Hepatocyte (in vitro differentiated cells): ENCODE measurements around the gene VWA8. TPM values are rescaled to one million over a fixed set of nuclear protein-coding genes. Genes with fewer than 3 reads are reported as not detected.

Experiments used
- DNase-seq: peaks from one replicate; pipeline ENCODE4 v3.0.0-alpha.2; 2016; ENCODE audit warnings: low spot score
- H2AFZ ChIP-seq: fragments of 200-600 bp; sonication (generic); 2 replicates; pipeline ENCODE4 v1.6.0; 2016; ENCODE audit warnings: antibody characterized with exemption, mild to moderate bottlenecking
- H3K27ac ChIP-seq: fragments of 200-600 bp; sonication (generic); 2 replicates; pipeline ENCODE4 v1.5.1; 2016; ENCODE audit warnings: mild to moderate bottlenecking
- H3K27me3 ChIP-seq: fragments of 200-600 bp; sonication (generic); 2 replicates; pipeline ENCODE4 v1.6.1; 2016
- H3K36me3 ChIP-seq: fragments of 200-600 bp; sonication (generic); replicated peaks from 2 replicates; pipeline ENCODE4 v1.5.1; 2016; ENCODE audit warnings: low read depth; ENCODE audit not compliant: insufficient read depth
- H3K4me1 ChIP-seq: fragments of 200-600 bp; sonication (generic); 2 replicates; pipeline ENCODE4 v1.5.1; 2016; ENCODE audit warnings: mild to moderate bottlenecking, moderate library complexity; ENCODE audit not compliant: insufficient read depth
- H3K4me2 ChIP-seq: fragments of 200-600 bp; sonication (generic); 2 replicates; pipeline ENCODE4 v1.6.0; 2016
- H3K4me3 ChIP-seq: fragments of 200-600 bp; sonication (generic); 2 replicates; pipeline ENCODE4 v1.5.1; 2016; ENCODE audit warnings: mild to moderate bottlenecking
- H3K79me2 ChIP-seq: fragments of 200-600 bp; sonication (generic); 2 replicates; pipeline ENCODE4 v1.6.0; 2017; ENCODE audit warnings: mild to moderate bottlenecking
- H3K9me2 ChIP-seq: fragments of 200-600 bp; sonication (generic); replicated peaks from 2 replicates; pipeline ENCODE4 v1.6.0; 2017; ENCODE audit warnings: mild to moderate bottlenecking; ENCODE audit not compliant: insufficient read depth
- H3K9me3 ChIP-seq: fragments of 200-600 bp; sonication (generic); 2 replicates; pipeline ENCODE4 v1.5.1; 2016; ENCODE audit warnings: low read depth, mild to moderate bottlenecking
- H4K20me1 ChIP-seq: fragments of 200-600 bp; sonication (generic); 2 replicates; pipeline ENCODE4 v1.6.0; 2016; ENCODE audit warnings: mild to moderate bottlenecking; ENCODE audit not compliant: insufficient read depth, poor library complexity, severe bottlenecking
- EZH2 ChIP-seq: fragments of 200-600 bp; sonication (generic); IDR thresholded peaks from 2 replicates; pipeline ENCODE4 v1.6.1; 2016; ENCODE audit warnings: antibody characterized with exemption, mild to moderate bottlenecking, borderline replicate concordance
- EZH2phosphoT487 ChIP-seq: fragments of 200-600 bp; sonication (generic); IDR thresholded peaks from one replicate; pipeline ENCODE4 v1.6.1; 2018; ENCODE audit warnings: antibody characterized with exemption, mild to moderate bottlenecking, low read depth, moderate library complexity; ENCODE audit not compliant: unreplicated experiment, severe bottlenecking
- WGBS: methylation state at CpG from one replicate; pipeline ENCODE4 v1.1.6; 2016; ENCODE audit warnings: low lambda C conversion rate; ENCODE audit errors: missing lambda C conversion rate; 5-methylcytosine and 5-hydroxymethylcytosine counted together
- polyA plus RNA-seq: library from polyadenylated mRNA; unstranded; fragments of >200 nt; fragmentation: Nextera tagmentation; extraction: Ambion mirVana; gene quantifications from 2 replicates; pipeline ENCODE4 v1.2.1, GENCODE V29; 2016
- total RNA-seq: library from RNA; depleted of rRNA; stranded (reverse); fragments of >200 nt; gene quantifications from 2 replicates; pipeline ENCODE4 v1.2.3, GENCODE V29; 2014
- TF ChIP-seq, protein P1 (sequence below): fragments of 200-600 bp; sonication (generic); IDR thresholded peaks from 2 replicates; pipeline ENCODE4 v1.5.1; 2016; ENCODE audit warnings: antibody characterized with exemption, mild to moderate bottlenecking; ENCODE audit not compliant: poor library complexity

VWA8 gene
- total and polyA plus RNA-seq, 2 experiments from 2014 or later: 4.9 to 19.5 TPM

DNA sequence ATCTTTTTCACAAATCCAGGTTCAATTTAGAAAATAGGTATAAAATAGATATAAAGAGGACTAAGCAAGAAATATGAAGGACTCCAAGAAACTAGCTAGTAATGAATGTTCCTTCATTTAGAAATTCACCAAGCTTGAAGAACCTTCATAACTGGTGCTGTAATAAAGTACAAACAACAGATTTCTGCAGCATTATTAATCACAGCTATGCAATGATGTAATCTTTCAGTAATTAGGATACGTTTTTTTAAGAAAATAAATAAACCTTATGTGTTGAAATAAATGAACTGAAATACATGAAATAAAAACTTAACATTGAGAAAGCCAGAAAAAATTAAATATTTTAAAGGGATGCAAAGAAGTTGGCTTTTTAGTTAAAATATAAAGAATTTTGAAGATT is 267.5 kb downstream of the VWA8 start:
- Histone ChIP-seq H3K4me1 (peaks cover 26% of the 10 kb centered on the region), H4K20me1 (no peaks in the 10 kb centered on the region), H3K36me3 (no peaks in the 10 kb centered on the region), H3K9me2 (no peaks in the 10 kb centered on the region), H2AFZ (no peak overlapping the region), H3K9me3 (no peaks in the 10 kb centered on the region), H3K4me2 (no peak overlapping the region), H3K27me3 (no peaks in the 10 kb centered on the region), H3K79me2 (no peaks in the 10 kb centered on the region), H3K27ac (no peak overlapping the region), H3K4me3 (no peak overlapping the region)
- no peak for DNase-seq
- TF ChIP-seq EZH2phosphoT487 (no peak), EZH2 (no peak)
- TF ChIP-seq, protein P1, sequence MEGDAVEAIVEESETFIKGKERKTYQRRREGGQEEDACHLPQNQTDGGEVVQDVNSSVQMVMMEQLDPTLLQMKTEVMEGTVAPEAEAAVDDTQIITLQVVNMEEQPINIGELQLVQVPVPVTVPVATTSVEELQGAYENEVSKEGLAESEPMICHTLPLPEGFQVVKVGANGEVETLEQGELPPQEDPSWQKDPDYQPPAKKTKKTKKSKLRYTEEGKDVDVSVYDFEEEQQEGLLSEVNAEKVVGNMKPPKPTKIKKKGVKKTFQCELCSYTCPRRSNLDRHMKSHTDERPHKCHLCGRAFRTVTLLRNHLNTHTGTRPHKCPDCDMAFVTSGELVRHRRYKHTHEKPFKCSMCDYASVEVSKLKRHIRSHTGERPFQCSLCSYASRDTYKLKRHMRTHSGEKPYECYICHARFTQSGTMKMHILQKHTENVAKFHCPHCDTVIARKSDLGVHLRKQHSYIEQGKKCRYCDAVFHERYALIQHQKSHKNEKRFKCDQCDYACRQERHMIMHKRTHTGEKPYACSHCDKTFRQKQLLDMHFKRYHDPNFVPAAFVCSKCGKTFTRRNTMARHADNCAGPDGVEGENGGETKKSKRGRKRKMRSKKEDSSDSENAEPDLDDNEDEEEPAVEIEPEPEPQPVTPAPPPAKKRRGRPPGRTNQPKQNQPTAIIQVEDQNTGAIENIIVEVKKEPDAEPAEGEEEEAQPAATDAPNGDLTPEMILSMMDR: no peak
- WGBS: 67% methylated on average over 1 of the region's 1 CpG

DNA sequence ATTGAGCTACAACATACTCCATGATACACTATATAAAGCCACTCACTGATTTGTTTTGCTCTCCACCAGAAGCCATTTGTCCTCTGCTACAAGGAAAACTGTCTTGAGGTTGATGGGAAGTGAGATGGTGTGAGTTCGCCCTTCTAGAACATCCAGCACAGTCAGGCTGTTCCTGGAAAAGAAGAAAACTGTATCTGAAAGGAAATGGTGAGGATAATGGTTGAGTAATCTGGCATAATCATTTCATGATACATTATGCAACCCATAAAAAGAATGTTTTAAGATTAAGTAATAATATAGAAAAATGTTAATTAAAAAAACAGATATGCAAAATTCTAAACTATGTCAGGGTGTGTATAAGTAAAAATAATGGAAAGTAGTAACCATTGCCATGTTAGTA is 269.6 kb downstream of the VWA8 start:
- WGBS: 94% methylated on average over 1 of the region's 1 CpG

DNA sequence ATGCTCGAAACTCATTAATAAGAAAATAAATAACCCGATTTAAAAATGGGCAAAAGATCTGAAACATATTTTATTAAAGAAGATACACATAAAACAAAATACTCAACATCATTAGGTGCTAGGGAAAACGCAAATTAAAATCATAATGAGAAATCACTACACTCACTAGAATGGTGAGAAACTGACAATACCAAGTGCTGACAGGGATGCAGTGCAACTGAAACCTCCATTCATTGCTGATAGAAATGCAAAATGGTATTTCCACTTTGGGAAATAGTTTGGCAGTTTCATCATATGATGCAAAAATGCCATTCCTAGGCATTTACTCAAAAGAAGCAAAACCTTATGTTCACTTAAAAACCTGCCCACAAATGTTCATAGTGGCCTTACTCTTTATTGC is 278.1 kb downstream of the VWA8 start:
- DNase-seq: no peak
- Histone ChIP-seq H3K9me2 (no peaks in the 10 kb centered on the region), H3K4me1 (no peaks in the 10 kb centered on the region), H3K79me2 (no peaks in the 10 kb centered on the region), H3K27me3 (no peaks in the 10 kb centered on the region), H3K36me3 (no peaks in the 10 kb centered on the region), H3K9me3 (no peaks in the 10 kb centered on the region), H4K20me1 (no peaks in the 10 kb centered on the region), H3K4me2 (no peak overlapping the region), H2AFZ (no peak overlapping the region), H3K27ac (no peak overlapping the region), H3K4me3 (no peak overlapping the region)
- TF ChIP-seq EZH2phosphoT487: no peak
- TF ChIP-seq EZH2: no peak
- TF ChIP-seq, protein P1: no peak
- 100% methylated on average over 3 of the region's 3 CpGs for WGBS

More for the DNA sequence above, 269.6 kb downstream of the VWA8 start:
- TF ChIP-seq EZH2: no peak
- TF ChIP-seq, protein P1: no peak
- TF ChIP-seq EZH2phosphoT487: no peak
- Histone ChIP-seq H3K27ac (no peak overlapping the region), H2AFZ (no peak overlapping the region), H3K9me3 (no peaks in the 10 kb centered on the region), H3K4me3 (no peak overlapping the region), H3K4me1 (peaks cover 20% of the 10 kb centered on the region), H3K79me2 (no peaks in the 10 kb centered on the region), H3K4me2 (no peak overlapping the region), H3K9me2 (no peaks in the 10 kb centered on the region), H4K20me1 (no peaks in the 10 kb centered on the region), H3K36me3 (no peaks in the 10 kb centered on the region), H3K27me3 (no peaks in the 10 kb centered on the region)
- DNase-seq: no peak

DNA sequence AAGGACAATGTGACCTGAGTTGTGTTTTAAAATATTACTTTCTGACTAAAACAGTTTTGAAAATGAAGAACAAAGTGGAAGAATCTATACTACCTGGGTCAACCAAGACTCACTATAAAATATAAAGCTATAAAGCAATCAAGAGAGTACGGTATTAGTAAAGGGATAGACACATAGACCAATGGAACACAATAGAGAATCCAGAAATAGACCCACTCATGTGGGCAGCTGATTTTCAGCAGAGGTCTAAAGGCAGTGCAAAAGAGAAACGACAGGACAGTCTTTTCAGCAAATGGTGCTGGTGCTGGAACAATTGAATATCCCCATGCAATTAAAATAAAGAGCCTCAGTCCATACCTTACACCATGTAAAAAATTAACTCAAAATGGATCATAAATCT is 278.9 kb downstream of the VWA8 start:
- Histone ChIP-seq H3K9me3 (no peaks in the 10 kb centered on the region), H3K4me2 (no peak overlapping the region), H3K27me3 (no peaks in the 10 kb centered on the region), H3K36me3 (no peaks in the 10 kb centered on the region), H3K79me2 (no peaks in the 10 kb centered on the region), H3K9me2 (no peaks in the 10 kb centered on the region), H3K4me3 (no peak overlapping the region), H3K27ac (no peak overlapping the region), H3K4me1 (no peaks in the 10 kb centered on the region), H4K20me1 (no peaks in the 10 kb centered on the region), H2AFZ (no peak overlapping the region)
- 100% methylated on average over 2 of the region's 2 CpGs for WGBS
- no peak for DNase-seq
- TF ChIP-seq EZH2phosphoT487 (no peak), EZH2 (no peak)
- TF ChIP-seq, protein P1: no peak
